K562 (cell line): ENCODE data around the gene ZBTB16. TPM values are rescaled to one million over a fixed set of nuclear protein-coding genes. Genes with fewer than 3 reads are reported as not detected.

Source experiments
- ATAC-seq: fragments of 200-7000 bp; cut with Tn5 transposase; 3 replicates; pipeline ENCODE4 v1.9.1; 2020; ENCODE audit warnings: moderate library complexity
- BruUV-seq: library from RNA; stranded (reverse); fragments of 400-500 nt; replicated peaks from 2 replicates; lab custom pipeline; 2021; lab: Mats Ljungman, UMichigan
- CTCF ChIA-PET: fragments of 300-600 bp; formaldehyde crosslinking; extraction: SDS; loops from one replicate; lab custom pipeline; 2021; ENCODE audit warnings: low intra/inter-chr PET ratio; lab: Yijun Ruan, JAX
- POLR2A ChIA-PET: fragments of 300-600, 350-650 bp; sonication (Branson Sonifier 250); formaldehyde crosslinking; extraction: SDS; loops from one replicate; lab custom pipeline; 2021; ENCODE audit warnings: antibody characterized with exemption, inconsistent platforms; lab: Yijun Ruan, JAX
- DNase-seq, 4 experiments: peaks; one replicate each; pipeline versions ENCODE4 v3.0.0 to v3.0.0-alpha.2; 2011 to 2018; ENCODE audit warnings: low spot score in 3 of 4, mixed read lengths in 3 of 4; ENCODE audit errors: extremely low read depth in 1 of 4
- FAIRE-seq: peaks from 2 replicates; lab custom pipeline; 2011; peaks lifted over from hg19 to GRCh38; lab: Jason Lieb, UNC
- H2AFZ ChIP-seq: 2 replicates; pipeline ENCODE4 v1.6.0; 2011; ENCODE audit warnings: low read depth, low read length, control low read depth, inconsistent platforms
- H3K27ac ChIP-seq: fragments of 200-600 bp; 3 replicates; pipeline ENCODE4 v1.8.0; 2011; ENCODE audit warnings: low read depth, mild to moderate bottlenecking, control low read depth, inconsistent platforms, low read length, moderate library complexity, mixed read lengths; ENCODE audit errors: extremely low read depth
- H3K27me3 ChIP-seq, 2 experiments: fragments of 300-600 bp in 1 of 2; 2 replicates in 1 of 2; 3 replicates in 1 of 2; pipeline versions ENCODE4 v1.6.0 to v1.8.0; 2011; ENCODE audit warnings: inconsistent platforms in 2 of 2, low read length in 2 of 2, mild to moderate bottlenecking in 1 of 2, mixed read lengths in 1 of 2, moderate library complexity in 1 of 2; ENCODE audit not compliant: control insufficient read depth in 2 of 2, insufficient read depth in 2 of 2
- H3K36me3 ChIP-seq: fragments of 300-600 bp; 3 replicates; pipeline ENCODE4 v1.8.0; 2011; ENCODE audit warnings: mild to moderate bottlenecking, low read length, inconsistent platforms; ENCODE audit not compliant: control insufficient read depth, insufficient read depth
- H3K4me1 ChIP-seq, 2 experiments: fragments of 200-600 bp in 1 of 2; replicated peaks in 1 of 2; 2 replicates in 1 of 2; 3 replicates in 1 of 2; pipeline versions ENCODE4 v1.5.1 to v1.8.0; 2011; ENCODE audit warnings: inconsistent platforms in 2 of 2, low read length in 2 of 2, mild to moderate bottlenecking in 1 of 2, mixed read lengths in 1 of 2, moderate library complexity in 1 of 2; ENCODE audit not compliant: control insufficient read depth in 2 of 2, insufficient read depth in 2 of 2
- H3K4me2 ChIP-seq: 2 replicates; pipeline ENCODE4 v1.6.1; 2011; ENCODE audit warnings: low read length, control low read depth, inconsistent platforms, mixed read lengths; ENCODE audit not compliant: insufficient read depth
- H3K4me3 ChIP-seq: fragments of 200-600 bp; sonication (generic), shearing (Covaris generic); 2 replicates; pipeline ENCODE4 v1.5.1; 2016; ENCODE audit warnings: control low read depth, inconsistent platforms
- H3K79me2 ChIP-seq: fragments of 200-600 bp; 3 replicates; pipeline ENCODE4 v1.8.0; 2011; ENCODE audit warnings: low read length, inconsistent platforms; ENCODE audit not compliant: control insufficient read depth, insufficient read depth
- H3K9ac ChIP-seq, 2 experiments: 2 replicates each; pipeline versions ENCODE4 v1.6.0 to v1.6.1; 2011; ENCODE audit warnings: low read depth in 2 of 2, low read length in 2 of 2, control low read depth in 1 of 2, inconsistent platforms in 1 of 2, mild to moderate bottlenecking in 1 of 2, mixed read lengths in 1 of 2; ENCODE audit not compliant: insufficient read depth in 1 of 2
- H3K9me1 ChIP-seq: one replicate; pipeline ENCODE4 v1.6.0; 2011; ENCODE audit warnings: inconsistent platforms, mild to moderate bottlenecking, low read length, moderate library complexity; ENCODE audit not compliant: control insufficient read depth, insufficient read depth
- H3K9me3 ChIP-seq: replicated peaks from 2 replicates; pipeline ENCODE4 v1.5.1; 2011; ENCODE audit warnings: low read depth, low read length, inconsistent platforms; ENCODE audit not compliant: control insufficient read depth, insufficient read depth
- H4K20me1 ChIP-seq: replicated peaks from 2 replicates; pipeline ENCODE4 v1.6.1; 2011; ENCODE audit warnings: low read length, inconsistent platforms, mixed read lengths; ENCODE audit not compliant: control insufficient read depth, insufficient read depth
- BRF1 ChIP-seq: IDR thresholded peaks from 3 replicates; pipeline ENCODE4 v1.6.1; 2011; ENCODE audit warnings: borderline replicate concordance, mild to moderate bottlenecking; ENCODE audit not compliant: insufficient read length; ENCODE audit errors: extremely low read depth
- ESRRB ChIP-seq: fragments of 250-450 bp; sonication (Bioruptor Pico); IDR thresholded peaks from 2 replicates; pipeline ENCODE4 v1.5.0; 2020; ENCODE audit warnings: mild to moderate bottlenecking, moderate library complexity, borderline replicate concordance
- MAZ ChIP-seq, 2 experiments: fragments of 450-650 bp in 1 of 2; sonication (generic) in 1 of 2; formaldehyde crosslinking; IDR thresholded peaks in 1 of 2; conservative IDR thresholded peaks in 1 of 2; 2 replicates each; pipeline versions ENCODE4 v1.4.0 to v1.5.0; 2020; ENCODE audit warnings: mild to moderate bottlenecking in 1 of 2, missing genetic modification reagents in 1 of 2
- TOE1 ChIP-seq, 2 experiments: fragments of 450-650 bp in 1 of 2; sonication (generic) in 1 of 2; formaldehyde crosslinking in 1 of 2; IDR thresholded peaks; 2 replicates each; pipeline versions ENCODE4 v1.7.1 to v1.8.0; 2016 to 2022; ENCODE audit warnings: borderline replicate concordance in 2 of 2, mild to moderate bottlenecking in 2 of 2, antibody characterized with exemption in 1 of 2, inconsistent platforms in 1 of 2, low read depth in 1 of 2, missing genetic modification reagents in 1 of 2, moderate library complexity in 1 of 2
- ZKSCAN3 ChIP-seq: fragments of 250-450 bp; sonication (Bioruptor Pico); IDR thresholded peaks from 2 replicates; pipeline ENCODE4 v1.4.0; 2020
- ZNF24 ChIP-seq: fragments of 450-650 bp; IDR thresholded peaks from 2 replicates; pipeline ENCODE4 v1.6.1; 2016
- WGBS: fragments of 100-300 bp; shearing (Covaris generic); methylation state at CpG from one replicate; pipeline ENCODE4 v1.1.6; 2016; ENCODE audit warnings: low coverage, mixed read lengths; ENCODE audit not compliant: insufficient coverage; ENCODE audit errors: missing lambda C conversion rate; 5-methylcytosine and 5-hydroxymethylcytosine counted together
- in situ Hi-C: fragments of 300-500 bp; cut with MboI; formaldehyde crosslinking; loops from 4 replicates; pipeline ENCODE4 v1.15.0; 2018; ENCODE audit warnings: inconsistent platforms, mixed read lengths
- intact Hi-C: fragments of 100-400 bp; cut with micrococcal nuclease; formaldehyde crosslinking; loops from 2 replicates; pipeline ENCODE4 v1.14.2; 2022
- polyA plus RNA-seq, 8 experiments: library from polyadenylated mRNA; depleted of rRNA in 4 of 8; stranded (reverse) in 5 of 8; unstranded in 3 of 8; fragments of >200 nt; fragmentation: Nextera tagmentation in 2 of 8; fragmentation: Illumina TruSeq in 1 of 8; extraction: Ambion mirVana in 2 of 8; extraction: Trizol in 1 of 8; gene quantifications; 2 replicates each; pipeline versions ENCODE4 v1.2.1 to v1.2.3, GENCODE V29; 2011 to 2014; ENCODE audit warnings: inconsistent platforms in 1 of 8, missing spikeins in 1 of 8
- total RNA-seq, 7 experiments: library from RNA; depleted of rRNA in 6 of 7; stranded (reverse); fragments of >200 nt in 6 of 7; fragmentation: Illumina TruSeq in 2 of 7; extraction: Trizol in 2 of 7; gene quantifications; 2 replicates each; pipeline versions ENCODE4 v1.2.1 to v1.2.3, GENCODE V29; 2011 to 2021; ENCODE audit warnings: low replicate concordance in 1 of 7
- TF ChIP-seq, protein P1 (sequence below): fragments of 250-450 bp; sonication (Bioruptor Pico); IDR thresholded peaks from 2 replicates; pipeline ENCODE4 v1.4.0; 2020; ENCODE audit warnings: mild to moderate bottlenecking, moderate library complexity, borderline replicate concordance
- TF ChIP-seq, protein P2 (sequence below), 2 experiments: fragments of 450-650 bp in 1 of 2; sonication (generic) in 1 of 2; formaldehyde crosslinking in 1 of 2; IDR thresholded peaks; 2 replicates each; pipeline versions ENCODE4 v1.7.1 to v1.9.0; 2016 to 2022; ENCODE audit warnings: inconsistent platforms in 1 of 2, mild to moderate bottlenecking in 1 of 2, missing genetic modification reagents in 1 of 2
- TF ChIP-seq, protein P3 (sequence below): fragments of 250-450 bp; sonication (Bioruptor Pico); IDR thresholded peaks from 2 replicates; pipeline ENCODE4 v1.5.0; 2021

Gene ZBTB16
- total and polyA plus RNA-seq, 9 of the 15 experiments (the other 6 are each of a cell fraction or from before 2014, with no cell fraction given): 0.06 to 0.40 (median 0.24) TPM; not detected in 4

DNA sequence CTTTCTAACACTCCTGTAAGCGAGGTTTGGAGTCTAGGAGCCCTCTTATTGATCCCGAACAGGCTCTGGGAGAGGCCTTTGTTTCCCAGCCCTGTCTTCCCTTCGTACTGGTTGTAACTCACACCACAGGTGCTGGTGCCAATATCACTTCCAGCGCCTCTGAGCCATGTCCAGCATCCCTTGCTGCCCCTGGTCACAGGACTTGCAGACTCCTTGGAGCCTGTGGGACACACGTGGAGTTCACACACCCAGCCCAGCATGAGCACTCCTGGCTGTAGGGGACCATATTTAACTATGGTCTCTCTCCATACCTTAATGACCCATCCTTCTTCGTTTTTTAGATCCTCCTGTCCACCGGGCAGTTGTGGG lies 2.2 kb downstream of the ZBTB16 start:
- intact Hi-C loops: no loop called here
- POLR2A ChIA-PET: no interaction called here
- 4% methylated on average over 7 of the region's 7 CpGs for WGBS
- TF ChIP-seq, protein P1, sequence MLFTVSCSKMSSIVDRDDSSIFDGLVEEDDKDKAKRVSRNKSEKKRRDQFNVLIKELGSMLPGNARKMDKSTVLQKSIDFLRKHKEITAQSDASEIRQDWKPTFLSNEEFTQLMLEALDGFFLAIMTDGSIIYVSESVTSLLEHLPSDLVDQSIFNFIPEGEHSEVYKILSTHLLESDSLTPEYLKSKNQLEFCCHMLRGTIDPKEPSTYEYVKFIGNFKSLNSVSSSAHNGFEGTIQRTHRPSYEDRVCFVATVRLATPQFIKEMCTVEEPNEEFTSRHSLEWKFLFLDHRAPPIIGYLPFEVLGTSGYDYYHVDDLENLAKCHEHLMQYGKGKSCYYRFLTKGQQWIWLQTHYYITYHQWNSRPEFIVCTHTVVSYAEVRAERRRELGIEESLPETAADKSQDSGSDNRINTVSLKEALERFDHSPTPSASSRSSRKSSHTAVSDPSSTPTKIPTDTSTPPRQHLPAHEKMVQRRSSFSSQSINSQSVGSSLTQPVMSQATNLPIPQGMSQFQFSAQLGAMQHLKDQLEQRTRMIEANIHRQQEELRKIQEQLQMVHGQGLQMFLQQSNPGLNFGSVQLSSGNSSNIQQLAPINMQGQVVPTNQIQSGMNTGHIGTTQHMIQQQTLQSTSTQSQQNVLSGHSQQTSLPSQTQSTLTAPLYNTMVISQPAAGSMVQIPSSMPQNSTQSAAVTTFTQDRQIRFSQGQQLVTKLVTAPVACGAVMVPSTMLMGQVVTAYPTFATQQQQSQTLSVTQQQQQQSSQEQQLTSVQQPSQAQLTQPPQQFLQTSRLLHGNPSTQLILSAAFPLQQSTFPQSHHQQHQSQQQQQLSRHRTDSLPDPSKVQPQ (CRISPR knock-in tag): no peak
- TF ChIP-seq BRF1 (no peak), ZKSCAN3 (CRISPR knock-in tag) (no peak), MAZ (CRISPR knock-in tag; conservative IDR thresholded peaks at IDR 0.05 in 1 of 2, IDR thresholded peaks at IDR 0.05 in 1 of 2) (no peak), ZNF24 (no peak), TOE1 (IDR thresholded peaks at IDR 0.05; ENCODE audit: borderline replicate concordance) (no peak), TOE1 (CRISPR knock-in tag; IDR thresholded peaks at IDR 0.05; ENCODE audit: borderline replicate concordance, low read depth) (no peak), ESRRB (no peak)
- TF ChIP-seq, protein P2, sequence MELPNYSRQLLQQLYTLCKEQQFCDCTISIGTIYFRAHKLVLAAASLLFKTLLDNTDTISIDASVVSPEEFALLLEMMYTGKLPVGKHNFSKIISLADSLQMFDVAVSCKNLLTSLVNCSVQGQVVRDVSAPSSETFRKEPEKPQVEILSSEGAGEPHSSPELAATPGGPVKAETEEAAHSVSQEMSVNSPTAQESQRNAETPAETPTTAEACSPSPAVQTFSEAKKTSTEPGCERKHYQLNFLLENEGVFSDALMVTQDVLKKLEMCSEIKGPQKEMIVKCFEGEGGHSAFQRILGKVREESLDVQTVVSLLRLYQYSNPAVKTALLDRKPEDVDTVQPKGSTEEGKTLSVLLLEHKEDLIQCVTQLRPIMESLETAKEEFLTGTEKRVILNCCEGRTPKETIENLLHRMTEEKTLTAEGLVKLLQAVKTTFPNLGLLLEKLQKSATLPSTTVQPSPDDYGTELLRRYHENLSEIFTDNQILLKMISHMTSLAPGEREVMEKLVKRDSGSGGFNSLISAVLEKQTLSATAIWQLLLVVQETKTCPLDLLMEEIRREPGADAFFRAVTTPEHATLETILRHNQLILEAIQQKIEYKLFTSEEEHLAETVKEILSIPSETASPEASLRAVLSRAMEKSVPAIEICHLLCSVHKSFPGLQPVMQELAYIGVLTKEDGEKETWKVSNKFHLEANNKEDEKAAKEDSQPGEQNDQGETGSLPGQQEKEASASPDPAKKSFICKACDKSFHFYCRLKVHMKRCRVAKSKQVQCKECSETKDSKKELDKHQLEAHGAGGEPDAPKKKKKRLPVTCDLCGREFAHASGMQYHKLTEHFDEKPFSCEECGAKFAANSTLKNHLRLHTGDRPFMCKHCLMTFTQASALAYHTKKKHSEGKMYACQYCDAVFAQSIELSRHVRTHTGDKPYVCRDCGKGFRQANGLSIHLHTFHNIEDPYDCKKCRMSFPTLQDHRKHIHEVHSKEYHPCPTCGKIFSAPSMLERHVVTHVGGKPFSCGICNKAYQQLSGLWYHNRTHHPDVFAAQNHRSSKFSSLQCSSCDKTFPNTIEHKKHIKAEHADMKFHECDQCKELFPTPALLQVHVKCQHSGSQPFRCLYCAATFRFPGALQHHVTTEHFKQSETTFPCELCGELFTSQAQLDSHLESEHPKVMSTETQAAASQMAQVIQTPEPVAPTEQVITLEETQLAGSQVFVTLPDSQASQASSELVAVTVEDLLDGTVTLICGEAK (IDR thresholded peaks at IDR 0.05): no peak
- TF ChIP-seq, protein P2 (CRISPR knock-in tag; IDR thresholded peaks at IDR 0.05): no peak
- TF ChIP-seq, protein P3, sequence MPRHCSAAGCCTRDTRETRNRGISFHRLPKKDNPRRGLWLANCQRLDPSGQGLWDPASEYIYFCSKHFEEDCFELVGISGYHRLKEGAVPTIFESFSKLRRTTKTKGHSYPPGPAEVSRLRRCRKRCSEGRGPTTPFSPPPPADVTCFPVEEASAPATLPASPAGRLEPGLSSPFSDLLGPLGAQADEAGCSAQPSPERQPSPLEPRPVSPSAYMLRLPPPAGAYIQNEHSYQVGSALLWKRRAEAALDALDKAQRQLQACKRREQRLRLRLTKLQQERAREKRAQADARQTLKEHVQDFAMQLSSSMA (CRISPR knock-in tag): no peak

More for the DNA sequence above, 2.2 kb downstream of the ZBTB16 start:
- no TSS peak for BruUV-seq
- peaks cover 0 to 24% of the 10 kb centered on the region in 2 experiments; a peak in 3 of 5 replicates for H3K4me1 ChIP-seq
- no peak overlapping the region for H3K27ac ChIP-seq
- H3K9me3 ChIP-seq: no peaks in the 10 kb centered on the region
- H3K4me3 ChIP-seq: no peak overlapping the region
- H3K79me2 ChIP-seq: no peaks in the 10 kb centered on the region
- H3K36me3 ChIP-seq: no peaks in the 10 kb centered on the region
- peaks cover 9% of the 10 kb centered on the region; the same call in 1 of the 2 replicates for H4K20me1 ChIP-seq
- DNase-seq: no peak
- in situ Hi-C loops: no loop called here
- no peak for FAIRE-seq
- H3K27me3 ChIP-seq: peaks cover 67 to 85% of the 10 kb centered on the region in 2 experiments
- H3K9me1 ChIP-seq: no peaks in the 10 kb centered on the region
- no peak overlapping the region for H3K9ac ChIP-seq
- no peak overlapping the region for H2AFZ ChIP-seq
- H3K4me2 ChIP-seq: no peak overlapping the region
- ATAC-seq: no peak
- CTCF ChIA-PET: no interaction called here
